Mesenteric fat pad (tissue), 1 donor: ENCODE measurements around the gene SLC22A8. TPM values are rescaled to one million over a fixed set of nuclear protein-coding genes. Genes with fewer than 3 reads are reported as not detected.
A peak's percentile ranks its signal among the peaks of the same experiment; 100 is the strongest.

Experiments
- DNase-seq: peaks from one replicate; pipeline ENCODE4 v3.0.0-alpha.2; 2020; ENCODE audit warnings: low spot score
- total RNA-seq: library from RNA; stranded (reverse); fragmentation: NEBNext Ultra II Directional; extraction: Animal tissue kit (Norgen Biotek cat#: 25700); gene quantifications from one replicate; pipeline ENCODE4 v1.2.1, GENCODE V29; 2021
- donor health status: DM: yes; HTN: yes; CAD: no.

Gene SLC22A8
- total RNA-seq, 1 donor from 2014 or later, result not detected

DNA sequence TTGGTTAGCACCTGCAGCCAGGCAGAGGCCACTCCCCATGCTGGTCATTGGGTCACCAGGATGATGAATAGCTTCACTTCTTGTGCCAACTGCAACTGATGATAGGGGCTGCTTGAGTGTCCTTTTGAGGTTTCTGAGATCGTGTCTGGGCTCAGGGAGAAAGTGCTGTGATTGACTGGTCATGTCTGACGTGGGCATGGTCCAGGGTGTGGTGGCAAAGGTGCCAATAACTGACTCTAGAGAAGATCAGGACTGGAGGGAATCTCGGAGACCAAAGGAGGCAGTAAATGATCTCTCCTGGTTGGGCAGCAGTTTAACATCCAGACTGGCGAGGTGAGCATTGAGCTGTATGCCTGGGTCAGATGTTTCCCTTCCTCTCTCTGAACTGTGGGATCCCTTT, 20.9 kb downstream of the SLC22A8 start:
- no peak for DNase-seq

DNA sequence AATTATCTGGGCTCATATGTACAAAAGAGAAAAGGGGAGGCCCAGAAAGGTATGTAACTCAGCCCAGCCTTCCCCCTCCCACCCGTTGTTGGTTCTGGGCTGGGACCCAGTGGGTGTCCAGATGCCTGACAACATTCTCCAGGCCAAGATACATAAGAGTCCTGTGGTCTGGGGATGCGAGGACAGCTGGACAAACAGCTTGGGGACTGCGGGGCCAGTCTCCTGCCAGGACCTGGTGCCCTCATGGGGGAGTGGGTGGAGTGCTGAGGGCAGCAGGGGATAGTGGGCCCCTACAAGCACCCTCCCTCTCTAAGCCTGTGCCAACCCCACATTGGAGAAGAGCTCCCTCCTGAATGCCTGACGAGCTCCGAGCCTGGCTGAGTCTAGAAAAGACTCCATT, 27.4 kb downstream of the SLC22A8 start:
- DNase-seq, result peak; percentile 0

DNA sequence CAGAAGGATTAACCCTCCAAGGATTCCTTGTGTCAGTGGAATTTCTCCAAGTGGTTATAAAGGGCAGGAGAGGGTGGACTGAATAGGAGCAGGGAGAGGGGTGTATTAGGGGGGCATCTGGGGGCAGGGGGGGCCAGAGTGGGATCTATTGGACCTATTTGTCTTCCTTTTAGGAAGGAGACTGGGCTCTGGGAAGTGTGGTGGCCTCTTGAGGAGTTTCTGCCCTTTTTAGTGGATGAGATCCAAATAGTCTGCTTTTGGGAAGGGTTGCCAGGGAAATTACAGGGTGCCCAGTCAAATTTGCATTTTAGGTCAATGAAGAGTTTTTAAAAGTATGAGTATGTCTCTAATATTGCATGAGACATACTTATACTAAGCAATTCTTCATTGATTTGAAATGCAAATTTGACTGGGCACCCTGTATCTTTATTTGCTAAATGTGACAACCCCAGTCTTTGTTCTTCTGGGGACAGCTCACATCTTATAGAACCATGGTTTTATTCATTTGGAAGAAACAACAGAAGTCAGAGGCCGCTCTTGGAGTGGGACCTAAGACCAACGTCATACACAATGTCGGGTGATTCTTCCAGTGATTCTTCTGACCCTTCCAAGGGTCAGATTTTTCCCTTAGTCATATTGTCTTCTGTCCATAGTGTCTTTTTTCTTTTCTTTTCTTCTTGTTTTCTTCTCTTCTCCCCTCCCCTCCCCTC, 30.4 kb downstream of the SLC22A8 start:
- no peak for DNase-seq

DNA sequence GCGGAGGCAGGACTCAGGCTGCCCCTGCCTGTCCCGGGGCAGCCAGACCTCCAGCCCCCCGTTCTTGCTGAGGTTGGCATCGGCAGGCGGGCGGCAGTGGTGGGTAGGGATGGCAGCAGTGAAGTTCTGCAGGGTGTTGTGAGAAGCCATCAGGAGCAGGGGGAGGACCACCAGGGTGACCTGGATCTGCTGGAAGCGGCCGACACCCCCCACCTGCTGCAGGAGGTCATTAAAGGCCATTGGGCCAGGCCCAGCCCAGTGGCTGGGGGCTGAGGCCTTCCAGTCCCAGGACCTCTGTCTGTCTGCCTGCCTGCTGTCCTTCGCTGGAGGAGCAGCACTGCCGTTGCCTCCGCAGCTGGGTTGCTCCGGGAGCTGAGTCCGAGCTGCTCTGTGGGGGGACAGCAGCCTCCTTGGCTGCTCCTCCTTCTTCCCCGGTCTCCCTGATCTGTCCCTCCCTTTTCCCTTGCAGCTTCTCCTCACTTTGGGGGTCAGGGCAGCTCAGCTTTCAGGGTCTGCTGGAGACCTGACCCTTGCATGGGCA, 31.1 kb downstream of the SLC22A8 start, which contains the start of gene SLC22A6:
SLC22A6 (minus strand) TSS at position 517 of the 541 bp plus-strand sequence; CDS start at position 240, 277 bp downstream.
- DNase-seq, result peak; percentile 85

DNA sequence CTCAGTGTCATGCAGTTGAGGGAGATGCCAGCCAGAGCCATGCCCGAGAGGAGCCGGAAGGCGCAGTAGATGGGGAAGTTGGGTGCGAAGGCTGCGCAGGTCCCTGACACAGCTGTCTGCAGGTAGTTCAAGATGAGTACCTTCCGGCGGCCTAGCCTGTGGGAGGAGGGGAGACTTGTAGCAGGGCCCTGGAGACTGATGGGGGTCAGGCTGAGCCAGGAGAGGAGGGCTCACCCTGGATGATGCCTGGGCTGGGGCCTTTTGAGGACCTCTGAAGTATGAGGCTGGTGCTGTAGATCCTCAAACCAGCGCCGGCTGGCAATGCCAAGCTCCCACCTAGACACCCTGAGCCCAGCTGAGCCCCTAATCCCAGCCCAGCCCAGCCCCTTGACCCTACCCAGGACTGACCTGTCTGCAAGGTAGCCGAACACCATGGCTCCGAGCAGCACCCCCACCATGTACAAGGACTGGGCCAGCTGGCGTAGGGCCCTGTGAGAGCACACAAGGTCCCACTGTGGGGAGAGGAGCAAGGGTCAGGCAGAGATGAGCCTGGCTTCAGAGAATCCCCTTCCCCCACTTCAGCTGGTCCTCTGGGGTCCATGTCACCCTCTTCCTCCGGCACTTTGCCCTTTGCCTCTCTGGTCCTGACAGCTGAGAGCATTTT, 32.0 kb downstream of the SLC22A8 start:
- peak; percentile 83 for DNase-seq

DNA sequence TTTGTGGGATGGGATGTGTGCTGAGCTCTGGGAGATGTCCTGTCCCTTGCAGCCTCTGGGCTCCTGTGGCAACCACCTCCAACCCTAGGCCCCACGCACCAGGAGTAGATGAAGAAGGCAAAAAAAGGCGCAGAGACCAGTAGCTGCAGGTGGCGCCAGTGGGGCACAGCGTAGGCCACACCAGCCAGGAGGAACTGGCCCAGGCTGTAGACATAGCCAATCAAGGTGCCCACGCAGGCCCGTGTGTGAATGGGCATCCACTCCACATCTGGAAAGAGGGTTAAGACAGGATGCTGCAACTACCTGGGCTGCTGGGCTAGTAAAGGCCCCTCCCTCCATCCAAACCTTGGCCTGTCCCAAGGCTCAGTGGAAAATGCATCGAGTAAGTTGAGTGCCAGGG, 33.9 kb downstream of the SLC22A8 start:
- peak; percentile 51 for DNase-seq

DNA sequence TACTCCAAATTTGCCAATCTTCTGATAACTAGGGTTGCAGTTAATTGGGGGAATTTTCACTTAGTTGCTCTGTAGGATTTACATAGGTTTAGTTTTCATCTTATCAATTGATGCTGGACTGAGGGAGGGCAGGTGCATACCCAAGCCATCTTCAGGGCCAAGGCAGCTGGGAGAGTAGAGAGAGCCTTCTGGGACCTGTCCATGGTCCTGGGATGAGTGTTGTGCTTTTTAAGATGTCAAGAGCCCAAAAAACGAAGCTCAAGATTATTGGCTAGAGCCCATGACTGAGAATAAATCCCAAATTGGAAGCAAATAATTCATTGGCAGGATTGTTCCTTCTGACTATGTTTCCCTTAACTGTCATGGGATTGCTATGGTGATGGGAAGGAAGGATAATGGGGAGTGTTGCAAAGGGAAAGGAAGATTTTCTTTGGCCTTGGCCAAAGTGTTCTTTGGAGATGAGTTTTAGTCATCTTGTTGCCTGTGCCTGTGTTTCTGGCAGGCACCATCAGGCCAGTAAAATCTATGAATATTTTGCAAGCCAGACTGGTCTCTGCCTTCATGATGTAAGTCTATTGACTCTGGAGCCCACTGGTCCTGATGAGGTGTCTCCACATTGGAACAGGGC, 35.4 kb downstream of the SLC22A8 start:
- DNase-seq, result no peak

DNA sequence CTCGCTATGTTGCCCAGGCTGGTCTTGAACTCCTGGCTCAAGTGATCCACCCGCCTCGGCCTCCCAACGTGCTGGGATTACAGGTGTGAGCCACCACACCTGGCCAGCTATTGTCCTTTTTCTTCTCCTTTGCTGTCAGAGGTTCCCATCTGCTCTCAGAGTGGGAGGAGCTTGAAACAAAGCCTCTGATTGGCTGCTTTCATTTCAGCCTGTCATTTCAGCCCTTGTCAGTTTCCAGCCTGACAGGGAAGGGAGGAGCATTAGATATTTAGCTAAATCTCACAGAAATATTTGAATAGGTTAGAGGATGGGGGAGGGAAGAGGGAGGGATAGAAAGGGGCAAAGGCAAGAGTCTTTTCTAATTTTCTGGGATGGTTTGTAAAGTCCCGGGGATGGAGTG, 39.5 kb downstream of the SLC22A8 start:
- no peak for DNase-seq

DNA sequence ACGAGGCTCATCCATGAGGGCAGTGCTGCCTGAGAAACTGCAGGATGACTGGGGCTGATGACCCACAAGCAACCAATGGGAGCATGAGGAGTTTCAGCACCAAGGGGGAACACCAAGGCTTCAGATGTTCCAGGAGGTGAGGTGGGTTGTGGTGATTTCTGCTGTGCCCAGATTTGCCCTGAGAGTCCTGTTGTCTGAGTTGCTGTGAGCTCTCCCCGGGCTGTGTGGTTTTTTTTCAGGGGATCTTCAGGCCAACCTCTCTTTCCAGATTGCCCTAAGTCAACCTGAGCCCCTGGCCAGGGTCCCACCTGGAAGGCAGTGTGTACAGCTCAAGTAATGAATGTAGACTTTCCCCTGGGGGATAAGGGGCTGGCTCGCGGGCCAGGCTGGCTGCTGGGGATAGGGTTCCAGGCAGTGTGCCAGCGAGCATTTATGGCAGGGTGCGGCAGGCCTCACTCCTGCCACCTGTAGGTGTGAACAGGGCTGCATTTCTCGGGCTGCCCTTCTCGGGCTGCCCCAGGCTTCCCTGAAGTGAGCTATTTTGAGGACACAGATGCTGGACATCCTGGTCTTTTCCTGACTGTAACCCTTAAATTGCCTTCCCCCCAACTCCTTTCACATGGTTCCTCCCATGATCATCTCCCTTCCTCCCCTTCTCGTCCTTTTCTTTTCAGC, 40.7 kb downstream of the SLC22A8 start:
- DNase-seq, result no peak

DNA sequence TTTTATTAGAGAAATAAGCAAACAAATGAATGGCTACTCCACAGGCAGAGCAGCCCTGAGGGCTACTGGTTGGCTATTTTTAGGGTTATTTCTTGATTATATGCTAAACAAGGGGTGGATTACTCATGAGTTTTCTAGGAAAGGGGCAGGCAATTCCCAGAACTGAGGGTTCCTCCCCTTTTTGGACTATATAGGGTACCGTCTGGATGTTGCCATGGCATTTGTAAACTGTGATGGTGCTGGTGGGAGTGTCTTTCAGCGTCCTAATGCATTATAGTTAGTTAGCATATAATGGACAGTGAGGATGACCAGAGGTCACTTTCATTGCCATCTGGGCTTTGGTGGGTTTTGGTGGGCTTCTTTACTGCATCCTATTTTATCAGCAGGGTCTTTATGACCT, 50.1 kb downstream of the SLC22A8 start:
- DNase-seq, result no peak

DNA sequence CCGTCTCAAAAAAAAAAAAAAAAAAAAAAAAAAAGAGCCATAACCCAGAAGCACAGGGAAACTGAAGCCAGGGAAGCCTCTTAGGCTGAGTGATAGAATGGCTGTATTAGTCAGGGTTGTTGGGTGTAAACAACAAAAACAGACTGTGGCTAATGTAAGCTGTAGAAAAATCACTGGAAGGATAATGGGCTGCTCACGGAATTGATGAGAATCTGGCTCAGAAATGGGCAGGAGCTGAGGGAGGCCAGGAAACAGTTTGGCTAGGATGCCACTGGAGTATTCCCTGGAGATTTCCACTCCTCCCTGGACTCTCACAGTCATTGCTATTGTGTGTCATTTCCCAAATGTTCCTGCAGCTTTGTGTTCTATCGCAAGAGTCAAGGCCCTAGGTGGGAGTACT, 53.2 kb downstream of the SLC22A8 start:
- peak; percentile 16 for DNase-seq

DNA sequence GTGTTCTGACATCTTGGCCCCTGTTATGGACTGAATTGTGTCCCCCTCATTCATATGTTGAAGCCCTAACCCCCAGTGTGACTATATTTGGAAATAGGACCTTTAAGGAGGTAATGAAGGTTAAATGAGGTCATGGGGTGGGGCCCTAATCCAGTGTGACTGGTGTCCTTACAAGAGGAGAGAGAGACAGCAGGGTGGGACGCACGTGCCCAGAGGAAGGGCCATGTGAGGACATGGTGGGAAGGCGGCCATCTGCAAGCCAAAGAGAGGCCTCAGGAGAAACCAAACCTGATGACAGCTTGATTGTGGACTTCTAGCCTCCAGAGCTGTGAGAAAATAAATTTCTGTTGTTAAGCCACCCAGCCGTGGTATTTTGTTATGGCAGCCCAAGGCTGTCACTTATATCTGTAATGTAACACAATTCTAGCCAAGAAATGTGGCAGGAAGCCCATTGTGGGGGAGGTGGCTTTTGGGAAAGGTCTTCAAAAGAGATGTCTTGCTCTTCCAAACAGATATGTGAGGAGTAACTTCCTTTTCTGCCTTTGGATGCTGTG, 54.5 kb downstream of the SLC22A8 start:
- DNase-seq, result peak; percentile 47

DNA sequence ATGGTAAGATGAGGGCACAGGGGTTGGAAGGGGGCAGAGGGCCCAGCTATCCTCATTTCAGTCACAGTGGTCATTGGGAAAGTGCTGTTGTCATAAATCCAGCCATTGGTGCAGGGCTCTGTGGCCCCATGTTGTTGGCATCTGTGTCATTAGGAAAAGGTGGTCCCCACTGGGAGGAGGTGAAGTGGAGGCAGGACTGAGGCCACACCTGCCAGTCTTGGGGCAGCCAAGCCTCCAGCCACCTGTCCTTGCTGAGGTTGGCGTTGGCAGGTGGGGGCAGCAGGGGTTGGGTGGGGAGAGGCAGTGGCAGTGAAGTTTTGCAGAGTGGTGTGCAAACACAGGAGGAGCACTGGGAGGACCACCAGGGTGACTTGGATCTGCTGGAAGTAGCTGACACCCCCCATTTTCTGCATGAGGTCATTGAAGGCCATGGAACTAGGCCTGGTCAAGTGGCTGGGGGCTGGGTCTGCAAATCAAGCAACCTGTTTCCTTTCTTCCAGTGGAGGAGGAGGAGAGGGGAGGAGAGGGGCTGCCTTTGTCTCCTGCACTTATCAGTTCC, 56.1 kb downstream of the SLC22A8 start:
- DNase-seq, result peak; percentile 49

DNA sequence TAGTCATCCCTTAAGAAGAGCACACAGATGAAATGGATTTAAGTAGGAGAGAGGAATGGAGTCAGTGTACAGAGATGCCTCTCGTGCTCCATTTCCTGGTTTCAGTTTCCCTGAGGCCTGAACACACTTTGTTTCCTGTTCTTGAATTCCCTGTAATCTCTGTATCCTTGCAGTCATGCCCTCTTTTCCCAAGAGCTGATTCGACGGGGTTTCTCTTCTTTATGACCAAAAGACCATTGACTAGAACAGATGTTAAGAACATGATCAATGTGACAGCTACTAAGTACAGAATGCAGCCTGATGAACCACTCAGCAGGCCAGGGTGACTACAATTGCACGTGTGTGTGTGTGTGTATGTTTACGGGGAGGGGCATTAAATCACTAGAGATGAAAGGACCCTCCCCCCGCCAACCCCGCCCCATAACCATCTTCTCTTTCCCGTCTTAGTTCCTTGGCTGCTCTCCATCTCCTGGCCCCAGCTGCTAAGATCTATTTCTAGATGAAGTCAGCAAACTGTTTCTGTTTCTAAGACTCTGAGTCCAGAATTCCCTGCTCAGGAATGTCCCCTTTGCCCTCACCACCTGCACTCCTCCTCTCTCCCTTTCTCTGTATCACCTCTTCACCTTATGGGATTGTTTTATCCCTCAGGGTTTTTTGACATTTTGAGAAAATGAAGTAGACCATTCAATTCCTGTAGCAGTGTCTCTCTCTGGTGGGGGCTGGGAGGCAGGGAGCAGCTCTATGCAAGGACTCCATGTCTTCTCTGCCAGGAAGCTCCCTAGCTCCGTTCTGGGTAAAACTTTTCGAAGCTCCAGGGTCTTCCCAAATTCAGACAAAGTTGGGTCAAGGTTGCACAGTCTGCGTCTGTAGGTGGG, 56.9 kb downstream of the SLC22A8 start:
- DNase-seq, result peak; percentile 37

DNA sequence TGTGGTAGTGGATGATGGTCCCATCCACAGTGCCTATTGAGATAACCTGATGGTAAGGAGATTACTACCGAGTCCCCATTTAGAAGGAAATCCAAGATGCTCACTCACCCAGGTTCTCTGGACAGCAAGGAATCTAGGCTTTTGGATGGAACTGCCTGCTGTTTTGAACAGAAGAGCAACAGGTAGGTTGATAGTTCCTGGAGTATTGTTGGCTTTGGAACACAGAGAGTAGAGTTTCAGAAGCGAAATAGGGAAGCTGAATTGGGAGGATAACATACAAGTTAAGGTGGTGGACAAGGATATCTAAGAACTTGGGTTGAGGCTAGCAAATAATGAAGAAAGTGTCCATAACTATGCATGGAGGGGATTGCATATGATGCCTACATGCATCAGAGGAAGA, 58.5 kb downstream of the SLC22A8 start:
- DNase-seq, result peak; percentile 1

DNA sequence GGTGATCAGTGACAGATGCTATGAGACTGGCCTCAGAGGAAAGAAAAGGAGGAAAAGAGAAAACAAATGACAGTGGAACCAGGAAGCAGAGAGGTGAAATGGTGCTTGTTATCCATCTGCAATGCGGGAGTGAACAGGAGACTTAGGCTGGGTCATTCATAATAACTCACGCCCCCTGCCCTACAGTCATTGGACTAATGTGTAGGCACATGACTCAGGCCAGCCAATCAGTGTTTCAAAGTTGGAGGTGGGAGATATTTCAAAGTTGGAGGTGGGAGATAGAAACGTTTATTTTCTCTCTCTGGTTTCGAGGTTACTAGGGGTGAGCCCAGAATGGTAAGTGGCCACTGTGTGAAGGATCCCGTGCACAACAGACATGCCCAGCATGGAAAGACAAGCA, 61.2 kb downstream of the SLC22A8 start:
- peak; percentile 12 for DNase-seq

DNA sequence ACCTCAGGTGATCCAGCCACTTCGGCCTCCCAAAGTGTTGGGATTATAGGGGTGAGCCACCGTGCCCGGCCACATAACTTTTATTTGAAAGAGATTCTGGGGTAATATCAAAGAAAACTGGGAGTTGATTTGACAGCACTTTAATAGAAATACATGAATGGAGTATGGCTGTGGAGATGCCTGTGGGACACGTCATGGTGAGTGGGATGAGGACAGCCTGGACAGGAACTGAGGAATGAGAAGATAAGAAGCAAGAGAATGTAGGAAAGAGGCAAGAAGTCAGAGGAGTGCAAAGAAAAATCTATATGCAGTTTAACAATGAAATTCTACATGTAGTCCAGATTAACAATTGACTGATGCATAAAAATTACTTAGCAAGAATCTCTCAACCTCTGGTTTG, 61.8 kb downstream of the SLC22A8 start:
- DNase-seq, result peak; percentile 43

DNA sequence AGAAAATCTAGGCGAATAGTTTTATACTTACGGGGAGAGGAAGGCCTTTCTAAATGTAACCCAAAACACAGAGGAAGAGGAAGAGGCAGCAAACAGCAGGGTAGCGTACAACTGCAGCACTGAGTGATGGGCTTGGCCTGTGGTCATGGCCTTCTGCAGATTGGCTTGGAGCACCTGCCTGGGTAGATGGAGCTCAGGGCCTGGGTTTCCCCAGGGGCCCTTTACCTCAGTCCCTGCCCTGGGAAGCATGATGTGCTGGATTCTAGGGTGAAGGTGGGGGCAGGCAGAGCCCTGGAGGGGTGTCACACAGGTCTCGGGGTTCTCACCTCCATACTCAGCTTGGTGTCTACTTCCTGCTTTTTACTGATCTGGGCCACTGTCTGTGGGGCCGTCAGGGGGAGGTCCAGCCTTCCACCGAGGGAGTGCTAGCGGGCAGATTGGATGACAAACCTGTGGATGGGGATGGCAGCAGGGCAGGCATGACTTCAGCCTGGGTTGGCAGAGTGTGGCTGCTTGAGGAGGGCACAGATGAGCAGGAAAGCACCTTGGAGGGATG, 66.8 kb downstream of the SLC22A8 start:
- peak; percentile 43 for DNase-seq

DNA sequence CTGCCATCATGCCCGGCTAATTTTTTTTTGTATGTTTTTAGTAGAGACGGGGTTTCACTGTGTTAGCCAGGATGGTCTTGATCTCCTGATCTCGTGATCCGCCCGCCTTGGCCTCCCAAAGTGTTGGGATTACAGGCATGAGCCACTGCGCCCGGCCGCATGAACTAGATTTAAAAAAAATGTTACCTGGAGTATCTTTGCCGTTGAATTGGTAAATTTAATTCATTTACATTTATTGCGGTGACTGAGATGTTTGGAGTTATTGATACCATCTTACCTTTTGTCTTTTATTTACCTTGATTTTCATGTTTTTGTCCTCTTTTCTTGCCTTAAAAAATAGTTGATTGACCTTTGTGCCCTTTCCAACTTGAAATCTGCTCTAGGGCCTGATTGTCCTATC, 70.1 kb downstream of the SLC22A8 start:
- DNase-seq, result peak; percentile 30
